Hepatocyte (in vitro differentiated cells): ENCODE data around the gene LAMA4. TPM values are rescaled to one million over a fixed set of nuclear protein-coding genes. Genes with fewer than 3 reads are reported as not detected.

Experiments used
- DNase-seq: peaks from one replicate; pipeline ENCODE4 v3.0.0-alpha.2; 2016; ENCODE audit warnings: low spot score
- H2AFZ ChIP-seq: fragments of 200-600 bp; sonication (generic); 2 replicates; pipeline ENCODE4 v1.6.0; 2016; ENCODE audit warnings: antibody characterized with exemption, mild to moderate bottlenecking
- H3K27ac ChIP-seq: fragments of 200-600 bp; sonication (generic); 2 replicates; pipeline ENCODE4 v1.5.1; 2016; ENCODE audit warnings: mild to moderate bottlenecking
- H3K27me3 ChIP-seq: fragments of 200-600 bp; sonication (generic); 2 replicates; pipeline ENCODE4 v1.6.1; 2016
- H3K36me3 ChIP-seq: fragments of 200-600 bp; sonication (generic); replicated peaks from 2 replicates; pipeline ENCODE4 v1.5.1; 2016; ENCODE audit warnings: low read depth; ENCODE audit not compliant: insufficient read depth
- H3K4me1 ChIP-seq: fragments of 200-600 bp; sonication (generic); 2 replicates; pipeline ENCODE4 v1.5.1; 2016; ENCODE audit warnings: mild to moderate bottlenecking, moderate library complexity; ENCODE audit not compliant: insufficient read depth
- H3K4me2 ChIP-seq: fragments of 200-600 bp; sonication (generic); 2 replicates; pipeline ENCODE4 v1.6.0; 2016
- H3K4me3 ChIP-seq: fragments of 200-600 bp; sonication (generic); 2 replicates; pipeline ENCODE4 v1.5.1; 2016; ENCODE audit warnings: mild to moderate bottlenecking
- H3K79me2 ChIP-seq: fragments of 200-600 bp; sonication (generic); 2 replicates; pipeline ENCODE4 v1.6.0; 2017; ENCODE audit warnings: mild to moderate bottlenecking
- H3K9me2 ChIP-seq: fragments of 200-600 bp; sonication (generic); replicated peaks from 2 replicates; pipeline ENCODE4 v1.6.0; 2017; ENCODE audit warnings: mild to moderate bottlenecking; ENCODE audit not compliant: insufficient read depth
- H3K9me3 ChIP-seq: fragments of 200-600 bp; sonication (generic); 2 replicates; pipeline ENCODE4 v1.5.1; 2016; ENCODE audit warnings: low read depth, mild to moderate bottlenecking
- H4K20me1 ChIP-seq: fragments of 200-600 bp; sonication (generic); 2 replicates; pipeline ENCODE4 v1.6.0; 2016; ENCODE audit warnings: mild to moderate bottlenecking; ENCODE audit not compliant: insufficient read depth, poor library complexity, severe bottlenecking
- EZH2 ChIP-seq: fragments of 200-600 bp; sonication (generic); IDR thresholded peaks from 2 replicates; pipeline ENCODE4 v1.6.1; 2016; ENCODE audit warnings: antibody characterized with exemption, mild to moderate bottlenecking, borderline replicate concordance
- EZH2phosphoT487 ChIP-seq: fragments of 200-600 bp; sonication (generic); IDR thresholded peaks from one replicate; pipeline ENCODE4 v1.6.1; 2018; ENCODE audit warnings: antibody characterized with exemption, mild to moderate bottlenecking, low read depth, moderate library complexity; ENCODE audit not compliant: unreplicated experiment, severe bottlenecking
- WGBS: methylation state at CpG from one replicate; pipeline ENCODE4 v1.1.6; 2016; ENCODE audit warnings: low lambda C conversion rate; ENCODE audit errors: missing lambda C conversion rate; 5-methylcytosine and 5-hydroxymethylcytosine counted together
- polyA plus RNA-seq: library from polyadenylated mRNA; unstranded; fragments of >200 nt; fragmentation: Nextera tagmentation; extraction: Ambion mirVana; gene quantifications from 2 replicates; pipeline ENCODE4 v1.2.1, GENCODE V29; 2016
- total RNA-seq: library from RNA; depleted of rRNA; stranded (reverse); fragments of >200 nt; gene quantifications from 2 replicates; pipeline ENCODE4 v1.2.3, GENCODE V29; 2014
- TF ChIP-seq, protein P1 (sequence below): fragments of 200-600 bp; sonication (generic); IDR thresholded peaks from 2 replicates; pipeline ENCODE4 v1.5.1; 2016; ENCODE audit warnings: antibody characterized with exemption, mild to moderate bottlenecking; ENCODE audit not compliant: poor library complexity

The LAMA4 gene
- total and polyA plus RNA-seq, 2 experiments from 2014 or later, result 14.1 to 18.9 TPM

DNA sequence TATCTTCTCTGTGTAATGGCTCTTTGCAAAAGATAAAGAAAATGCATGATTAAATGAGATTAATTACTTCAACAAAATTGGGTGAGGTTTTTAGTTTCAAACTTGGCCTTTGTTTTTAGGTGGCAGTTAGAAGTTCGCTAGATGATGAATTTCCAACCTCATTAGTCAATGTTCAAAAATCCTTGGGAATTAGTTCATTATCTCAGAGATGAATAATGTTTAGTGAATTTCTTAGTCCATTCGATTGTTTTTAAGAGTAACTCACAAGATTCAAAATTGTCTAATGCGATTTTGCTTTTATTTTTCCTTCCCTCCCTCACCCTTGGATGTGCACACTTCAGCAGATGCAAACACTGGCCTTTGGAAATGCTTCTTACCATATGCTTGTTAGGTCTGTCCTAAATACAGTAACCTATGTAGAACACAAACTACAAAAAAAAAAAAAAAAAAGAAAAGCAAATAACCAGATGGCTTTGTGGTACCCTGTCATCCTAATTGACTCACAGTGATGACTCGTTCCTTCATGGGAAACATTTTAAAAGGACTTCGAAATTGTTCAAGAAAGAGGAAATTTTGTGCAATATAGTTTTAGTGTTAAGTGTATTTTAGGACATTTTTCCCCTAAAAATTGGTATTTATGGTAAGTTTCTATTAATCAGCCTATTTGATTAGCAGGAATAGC, 100.3 kb downstream of the LAMA4 start:
- no peak for DNase-seq
- no peaks in the 10 kb centered on the region for H3K4me1 ChIP-seq
- no peaks in the 10 kb centered on the region for H3K36me3 ChIP-seq
- no peaks in the 10 kb centered on the region for H3K9me2 ChIP-seq
- H3K79me2 ChIP-seq, result no peaks in the 10 kb centered on the region
- H3K27ac ChIP-seq, result no peak overlapping the region
- H4K20me1 ChIP-seq, result no peaks in the 10 kb centered on the region
- no peak overlapping the region for H3K4me2 ChIP-seq
- no peaks in the 10 kb centered on the region for H3K27me3 ChIP-seq
- H3K4me3 ChIP-seq, result no peak overlapping the region
- 81% methylated on average over 5 of the region's 5 CpGs for WGBS
- TF ChIP-seq, protein P1, sequence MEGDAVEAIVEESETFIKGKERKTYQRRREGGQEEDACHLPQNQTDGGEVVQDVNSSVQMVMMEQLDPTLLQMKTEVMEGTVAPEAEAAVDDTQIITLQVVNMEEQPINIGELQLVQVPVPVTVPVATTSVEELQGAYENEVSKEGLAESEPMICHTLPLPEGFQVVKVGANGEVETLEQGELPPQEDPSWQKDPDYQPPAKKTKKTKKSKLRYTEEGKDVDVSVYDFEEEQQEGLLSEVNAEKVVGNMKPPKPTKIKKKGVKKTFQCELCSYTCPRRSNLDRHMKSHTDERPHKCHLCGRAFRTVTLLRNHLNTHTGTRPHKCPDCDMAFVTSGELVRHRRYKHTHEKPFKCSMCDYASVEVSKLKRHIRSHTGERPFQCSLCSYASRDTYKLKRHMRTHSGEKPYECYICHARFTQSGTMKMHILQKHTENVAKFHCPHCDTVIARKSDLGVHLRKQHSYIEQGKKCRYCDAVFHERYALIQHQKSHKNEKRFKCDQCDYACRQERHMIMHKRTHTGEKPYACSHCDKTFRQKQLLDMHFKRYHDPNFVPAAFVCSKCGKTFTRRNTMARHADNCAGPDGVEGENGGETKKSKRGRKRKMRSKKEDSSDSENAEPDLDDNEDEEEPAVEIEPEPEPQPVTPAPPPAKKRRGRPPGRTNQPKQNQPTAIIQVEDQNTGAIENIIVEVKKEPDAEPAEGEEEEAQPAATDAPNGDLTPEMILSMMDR, result no peak
- TF ChIP-seq EZH2 (no peak), EZH2phosphoT487 (no peak)
- no peak overlapping the region for H2AFZ ChIP-seq
- H3K9me3 ChIP-seq, result no peaks in the 10 kb centered on the region

DNA sequence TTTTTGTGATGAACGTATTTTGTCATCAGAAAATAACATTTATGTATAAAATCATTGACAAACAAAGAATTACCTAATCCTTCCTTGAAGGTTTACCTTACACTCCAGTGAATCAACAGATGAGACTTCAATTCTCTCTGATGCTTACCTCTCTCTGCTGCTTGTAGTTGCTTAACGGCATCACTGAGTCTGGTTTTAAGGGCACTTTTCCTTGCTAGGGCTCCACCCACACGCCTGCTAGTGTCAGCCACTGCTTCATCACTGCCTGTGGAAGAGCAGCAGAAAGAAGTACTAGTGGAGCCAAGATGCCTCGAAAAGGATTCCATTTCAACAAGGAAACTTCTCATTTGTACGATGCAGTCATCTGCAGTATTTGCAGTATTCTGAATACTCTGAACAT, 104.0 kb downstream of the LAMA4 start:
- WGBS, result 64% methylated on average over 5 of the region's 5 CpGs
- no peaks in the 10 kb centered on the region for H4K20me1 ChIP-seq
- DNase-seq, result peak; percentile 15
- H3K36me3 ChIP-seq, result no peaks in the 10 kb centered on the region
- H3K27ac ChIP-seq, result peak overlapping the region; percentile 53
- no peaks in the 10 kb centered on the region for H3K79me2 ChIP-seq
- H3K4me3 ChIP-seq, result no peak overlapping the region
- no peaks in the 10 kb centered on the region for H3K27me3 ChIP-seq
- TF ChIP-seq EZH2phosphoT487, result no peak
- TF ChIP-seq, protein P1, result no peak
- TF ChIP-seq EZH2, result no peak
- no peaks in the 10 kb centered on the region for H3K9me3 ChIP-seq
- no peaks in the 10 kb centered on the region for H3K9me2 ChIP-seq
- no peak overlapping the region for H3K4me2 ChIP-seq
- no peaks in the 10 kb centered on the region for H3K4me1 ChIP-seq
- H2AFZ ChIP-seq, result no peak overlapping the region

DNA sequence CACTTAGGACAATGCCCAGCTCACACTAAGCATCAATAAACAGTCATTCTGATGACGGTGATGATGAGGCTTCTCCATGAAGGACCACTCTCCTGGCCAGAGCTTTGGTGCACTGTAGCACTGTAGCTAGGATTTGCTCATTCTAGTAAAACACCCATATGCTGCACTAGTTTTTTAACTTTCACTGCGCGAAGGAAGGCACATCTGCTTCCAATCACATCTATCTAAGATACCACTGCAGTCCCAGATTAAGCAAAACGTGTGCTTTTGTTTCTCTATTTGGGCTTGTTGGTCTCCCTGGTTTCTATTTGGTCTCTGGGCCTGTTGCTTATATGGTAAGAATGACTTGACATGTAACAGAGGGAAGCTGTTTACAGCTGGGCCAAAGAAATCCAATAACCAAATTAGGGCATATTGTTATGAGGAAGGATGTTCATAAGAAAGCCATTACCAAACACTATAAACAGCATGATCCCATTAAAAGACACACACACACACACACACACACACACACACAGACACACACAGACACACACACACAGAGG, 104.6 kb downstream of the LAMA4 start:
- H3K4me3 ChIP-seq, result no peak overlapping the region
- H3K27ac ChIP-seq, result peak overlapping the region; percentile 80
- TF ChIP-seq EZH2, result no peak
- TF ChIP-seq EZH2phosphoT487, result no peak
- TF ChIP-seq, protein P1, result no peak
- no peak overlapping the region for H2AFZ ChIP-seq
- no peaks in the 10 kb centered on the region for H3K4me1 ChIP-seq
- no peak overlapping the region for H3K4me2 ChIP-seq
- no peaks in the 10 kb centered on the region for H3K9me3 ChIP-seq
- H3K9me2 ChIP-seq, result no peaks in the 10 kb centered on the region
- WGBS, result 49% methylated on average over 4 of the region's 4 CpGs
- no peaks in the 10 kb centered on the region for H4K20me1 ChIP-seq
- H3K36me3 ChIP-seq, result no peaks in the 10 kb centered on the region
- no peaks in the 10 kb centered on the region for H3K27me3 ChIP-seq
- H3K79me2 ChIP-seq, result no peaks in the 10 kb centered on the region
- peak; percentile 28 for DNase-seq
